NCI-H146 treated with DMSO at 0.1 percent for 48 hours (cell line): Measurements from ENCODE around the gene CYBB.

Experiments
- DNase-seq: peaks from one replicate; lab custom pipeline; 2025; ENCODE audit not compliant: unreplicated experiment; lab: John Stamatoyannopoulos, UW

The CYBB gene

DNA sequence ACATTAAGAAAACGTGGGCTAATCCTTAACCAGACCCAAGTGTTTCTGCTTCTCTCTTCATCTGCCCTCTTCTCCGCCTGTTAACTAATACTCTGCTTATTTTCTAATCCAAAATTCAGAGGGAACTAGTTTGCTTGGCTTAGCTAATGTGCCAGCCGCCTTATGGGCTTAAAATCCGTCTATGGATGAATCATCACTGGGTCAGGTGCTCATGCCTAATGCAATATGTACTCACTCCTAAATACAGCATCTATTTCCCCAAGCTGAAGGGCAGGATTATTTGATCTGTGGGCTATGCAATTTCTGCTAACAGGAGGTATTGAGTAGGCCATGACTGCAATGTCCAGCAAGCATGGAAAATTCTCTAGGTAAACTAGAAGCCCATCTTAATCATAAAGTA lies 55.1 kb downstream of the CYBB start:
- no peak for DNase-seq

GRCh38 chrX:37840931-37841330 lies 61.1 kb downstream of the CYBB start:
- DNase-seq = no peak

GRCh38 chrX:37844622-37845021 lies 64.8 kb downstream of the CYBB start:
- DNase-seq = no peak

- no peak for DNase-seq
Observed at GRCh38 chrX:37846141-37846540, 66.3 kb downstream of the CYBB start.

DNA sequence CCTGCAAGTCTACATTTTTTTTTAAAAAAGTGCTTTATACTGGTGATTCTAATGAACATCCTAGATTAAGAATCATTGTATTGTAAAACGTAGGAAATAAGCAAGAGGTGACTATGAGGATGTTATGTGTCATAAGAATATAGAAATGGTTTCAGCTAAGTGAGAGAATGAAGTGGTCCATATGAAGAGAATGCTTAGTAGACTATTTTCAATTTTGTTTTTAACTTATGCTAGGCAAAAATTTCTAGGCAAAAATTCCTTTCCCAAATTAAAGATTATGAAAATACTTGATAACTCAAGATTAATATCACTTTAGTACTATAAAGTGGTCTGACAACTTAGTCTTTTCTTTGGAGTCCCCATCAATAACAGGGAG lies 66.7 kb downstream of the CYBB start:
- DNase-seq = no peak

GRCh38 chrX:37846934-37847732 lies 67.3 kb downstream of the CYBB start, which contains the start of gene DYNLT3:
Gene DYNLT3 (minus strand): TSS chrX:37847571. CDS start chrX:37847510, 61 bp downstream.
- peak; percentile 77 for DNase-seq

- DNase-seq = no peak
Observed at GRCh38 chrX:37847733-37848197, 67.9 kb downstream of the CYBB start.

DNA sequence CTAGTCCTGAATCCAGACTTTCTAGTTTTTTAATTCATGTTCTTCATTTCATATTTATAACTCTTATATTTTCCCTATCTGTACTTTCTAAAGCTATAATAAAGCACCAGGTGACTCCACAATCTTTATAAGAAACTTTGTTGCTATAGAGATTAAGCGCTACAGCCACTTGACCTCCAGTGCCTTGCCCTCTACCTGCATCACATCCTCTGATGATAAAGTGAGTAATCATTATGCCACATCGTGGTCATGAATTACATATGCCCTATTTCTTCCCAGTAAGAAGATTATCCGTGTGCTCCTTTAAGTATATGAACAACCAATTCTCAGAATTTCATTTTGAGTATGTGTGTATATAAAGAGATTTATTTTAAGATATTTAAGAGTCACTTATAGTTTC lies 74.3 kb downstream of the CYBB start:
- DNase-seq = no peak

DNA sequence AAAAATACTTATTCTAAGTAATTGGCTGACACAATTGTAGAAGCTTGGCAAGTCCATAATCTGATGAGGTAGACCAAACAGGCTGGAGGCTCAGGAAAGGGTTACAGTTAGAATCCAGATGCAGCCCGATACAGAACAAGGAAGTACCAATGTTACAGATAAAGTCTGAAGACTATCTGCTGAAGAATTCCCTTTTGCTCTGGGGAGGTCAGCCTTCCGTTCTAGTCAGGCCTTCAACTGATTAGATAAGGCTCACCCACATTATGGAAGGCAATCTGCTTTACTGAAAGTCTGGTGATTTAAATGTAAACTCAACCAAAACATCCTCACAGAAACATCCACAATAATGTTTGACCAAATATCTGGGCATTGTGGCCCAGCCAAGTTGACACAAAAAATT lies 74.9 kb downstream of the CYBB start:
- no peak for DNase-seq

DNA sequence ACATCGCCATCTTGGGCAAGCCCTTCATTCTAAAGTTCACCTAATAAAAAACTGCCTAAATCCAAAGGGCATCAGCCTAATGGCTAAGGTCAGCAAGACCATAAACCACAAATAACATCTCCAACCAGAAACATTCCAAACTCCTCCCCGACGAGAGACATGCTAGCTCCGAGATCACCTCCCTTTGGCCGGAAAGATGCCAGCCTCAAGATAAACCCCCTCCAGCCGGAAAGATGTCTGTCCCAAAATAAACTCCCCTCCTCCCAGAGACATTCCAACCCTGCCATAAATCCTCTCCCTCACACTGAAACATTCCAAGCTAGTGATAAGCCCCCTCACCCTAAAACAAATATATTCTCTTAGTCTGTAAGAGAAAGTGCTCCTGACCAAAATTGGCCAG lies 80.9 kb downstream of the CYBB start:
- DNase-seq = no peak

DNA sequence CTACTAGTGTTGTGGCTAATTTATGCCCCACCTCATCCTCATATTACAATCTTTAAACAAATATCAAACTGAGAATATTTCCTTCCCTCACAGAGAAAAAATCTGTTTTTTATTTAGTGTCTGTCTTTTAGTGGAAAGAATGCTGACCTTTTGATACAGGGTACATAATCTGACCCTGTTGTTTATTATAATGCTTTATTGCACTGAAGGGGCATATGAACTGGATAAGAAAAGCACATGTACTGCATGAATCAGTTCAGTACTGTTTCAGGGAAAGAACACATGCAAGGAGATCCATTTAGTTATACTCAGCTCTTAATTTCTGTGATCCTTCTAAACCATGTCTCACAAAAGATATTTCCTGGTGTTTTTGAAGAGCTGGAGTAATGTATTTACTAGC lies 83.0 kb downstream of the CYBB start:
- no peak for DNase-seq
